Neural cell (in vitro differentiated cells): ENCODE results near the gene COBLL1.

Source experiments
- CTCF ChIP-seq: fragments of 450-650 bp; IDR thresholded peaks from 2 replicates; pipeline ENCODE4 v1.5.1; 2014; ENCODE audit warnings: antibody characterized with exemption, mild to moderate bottlenecking, moderate library complexity; ENCODE audit not compliant: poor library complexity, severe bottlenecking
- MXI1 ChIP-seq: fragments of 450-650 bp; conservative IDR thresholded peaks from 2 replicates; pipeline ENCODE4 v1.6.1; 2014; ENCODE audit warnings: antibody characterized with exemption, mild to moderate bottlenecking; ENCODE audit not compliant: poor library complexity, severe bottlenecking
- POLR2AphosphoS5 ChIP-seq: IDR thresholded peaks from 2 replicates; pipeline ENCODE4 v1.6.1; 2012

- TF ChIP-seq CTCF (no peak), MXI1 (no peak), POLR2AphosphoS5 (no peak)
These were observed 127.2 kb downstream of the COBLL1 start for GRCh38 chr2:164714471-164714870.
